ENCODE results near the gene NME5. TPM values are rescaled to one million over a fixed set of nuclear protein-coding genes. Genes with fewer than 3 reads are reported as not detected.

Gene NME5
- total and polyA plus RNA-seq, 2 donors (not counting 1 experiment from before 2014, with no cell fraction given) = 1.8 to 2.5 TPM

GRCh38 chr5:138091685-138092084, 47.5 kb downstream of the NME5 start:
- Histone ChIP-seq H3K9ac (ENCODE audit: insufficient read depth, low read length) (no peak overlapping the region), H4K20me1 (ENCODE audit: control insufficient read depth, extremely low read depth, insufficient read depth, low read length) (no peaks in the 10 kb centered on the region), H3K79me2 (ENCODE audit: control insufficient read depth, insufficient read depth, low read length) (no peaks in the 10 kb centered on the region), H3K4me3 (replicated peaks in 1 of 4; ENCODE audit: control extremely low read depth in 1 of 4, insufficient read depth in 1 of 4, low read depth in 3 of 4, low read length in 4 of 4) (no peak overlapping the region), H3K9me3 (ENCODE audit: control insufficient read depth, insufficient read depth, low read depth, low read length) (no peaks in the 10 kb centered on the region), H3K36me3 (ENCODE audit: control insufficient read depth, insufficient read depth, low read length) (no peaks in the 10 kb centered on the region), H3K4me1 (ENCODE audit: control insufficient read depth, extremely low read depth, insufficient read depth, low read length) (no peaks in the 10 kb centered on the region), H3K4me2 (ENCODE audit: extremely low read depth, insufficient read depth, low read length) (no peak overlapping the region), H3K27me3 (ENCODE audit: control insufficient read depth, insufficient read depth, low read length) (peaks cover 20% of the 10 kb centered on the region), H2AFZ (ENCODE audit: low read length) (no peak overlapping the region), H3K27ac (ENCODE audit: insufficient read depth, low read length) (no peak overlapping the region)
- TF ChIP-seq EZH2 (IDR thresholded peaks at IDR 0.05; ENCODE audit: low read length, missing control alignments) = no peak
- no peak for TF ChIP-seq CTCF (conservative IDR thresholded peaks at IDR 0.05 in 1 of 2, IDR thresholded peaks at IDR 0.05 in 1 of 2; ENCODE audit: low read depth in 1 of 2, low read length in 2 of 2)
- no peak for DNase-seq (ENCODE audit: low read depth in 2 of 2)

- Histone ChIP-seq H3K27ac (ENCODE audit: insufficient read depth, low read length) (no peak within 1 kb of the TSS), H3K79me2 (ENCODE audit: control insufficient read depth, insufficient read depth, low read length) (no peaks in the 10 kb centered on the region), H4K20me1 (ENCODE audit: control insufficient read depth, extremely low read depth, insufficient read depth, low read length) (no peaks in the 10 kb centered on the region), H3K27me3 (ENCODE audit: control insufficient read depth, insufficient read depth, low read length) (peaks cover 6% of the 10 kb centered on the region), H2AFZ (ENCODE audit: low read length) (no peak within 1 kb of the TSS), H3K4me1 (ENCODE audit: control insufficient read depth, extremely low read depth, insufficient read depth, low read length) (no peaks in the 10 kb centered on the region), H3K9me3 (ENCODE audit: control insufficient read depth, insufficient read depth, low read depth, low read length) (no peaks in the 10 kb centered on the region), H3K9ac (ENCODE audit: insufficient read depth, low read length) (no peak within 1 kb of the TSS), H3K4me2 (ENCODE audit: extremely low read depth, insufficient read depth, low read length) (no peak within 1 kb of the TSS), H3K36me3 (ENCODE audit: control insufficient read depth, insufficient read depth, low read length) (no peaks in the 10 kb centered on the region), H3K4me3 (replicated peaks in 1 of 4; ENCODE audit: control extremely low read depth in 1 of 4, insufficient read depth in 1 of 4, low read depth in 3 of 4, low read length in 4 of 4) (no peak within 1 kb of the TSS)
- TF ChIP-seq CTCF (conservative IDR thresholded peaks at IDR 0.05 in 1 of 2, IDR thresholded peaks at IDR 0.05 in 1 of 2; ENCODE audit: low read depth in 1 of 2, low read length in 2 of 2) (no peak), EZH2 (IDR thresholded peaks at IDR 0.05; ENCODE audit: low read length, missing control alignments) (no peak)
- DNase-seq (ENCODE audit: low read depth in 2 of 2) = no peak
Observed at GRCh38 chr5:138083702-138084101, 55.5 kb downstream of the NME5 start, which contains the start of gene WNT8A. Gene WNT8A (plus strand): TSS chr5:138084033. CDS start chr5:138084128, 95 bp downstream.

- no peak overlapping the region for H3K4me2 ChIP-seq (ENCODE audit: extremely low read depth, insufficient read depth, low read length)
- DNase-seq (ENCODE audit: low read depth in 2 of 2) = no peak
- H3K4me1 ChIP-seq (ENCODE audit: control insufficient read depth, extremely low read depth, insufficient read depth, low read length) = no peaks in the 10 kb centered on the region
- H3K9me3 ChIP-seq (ENCODE audit: control insufficient read depth, insufficient read depth, low read depth, low read length) = no peaks in the 10 kb centered on the region
- H2AFZ ChIP-seq (ENCODE audit: low read length) = no peak overlapping the region
- H3K36me3 ChIP-seq (ENCODE audit: control insufficient read depth, insufficient read depth, low read length) = no peaks in the 10 kb centered on the region
- no peak overlapping the region for H3K27ac ChIP-seq (ENCODE audit: insufficient read depth, low read length)
- H3K9ac ChIP-seq (ENCODE audit: insufficient read depth, low read length) = no peak overlapping the region
- no peaks in the 10 kb centered on the region for H3K79me2 ChIP-seq (ENCODE audit: control insufficient read depth, insufficient read depth, low read length)
- H3K27me3 ChIP-seq (ENCODE audit: control insufficient read depth, insufficient read depth, low read length) = peaks cover 3% of the 10 kb centered on the region
- no peak overlapping the region for H3K4me3 ChIP-seq (replicated peaks in 1 of 4; ENCODE audit: control extremely low read depth in 1 of 4, insufficient read depth in 1 of 4, low read depth in 3 of 4, low read length in 4 of 4)
- TF ChIP-seq EZH2 (IDR thresholded peaks at IDR 0.05; ENCODE audit: low read length, missing control alignments) = no peak
- TF ChIP-seq CTCF (conservative IDR thresholded peaks at IDR 0.05 in 1 of 2, IDR thresholded peaks at IDR 0.05 in 1 of 2; ENCODE audit: low read depth in 1 of 2, low read length in 2 of 2) = no peak
- H4K20me1 ChIP-seq (ENCODE audit: control insufficient read depth, extremely low read depth, insufficient read depth, low read length) = no peaks in the 10 kb centered on the region
Observed at GRCh38 chr5:138082033-138082432, 57.2 kb downstream of the NME5 start.
